Liver (tissue), 3 donors: ENCODE results near the gene CACNA1C.

Experiments used
- ATF3 ChIP-seq: IDR thresholded peaks from 2 replicates; pipeline ENCODE4 v1.6.1; 2016; ENCODE audit warnings: antibody characterized with exemption
- CTCF ChIP-seq: fragments of 150-350 bp; IDR thresholded peaks from 2 replicates; pipeline ENCODE4 v1.5.1; 2017; ENCODE audit warnings: improper control_type of control experiment, low read depth, low read length; ENCODE audit not compliant: missing input control
- GABPA ChIP-seq, 2 donors: IDR thresholded peaks in 1 of 2; conservative IDR thresholded peaks in 1 of 2; 2 replicates each; pipeline ENCODE4 v1.6.1; 2016; ENCODE audit warnings: antibody characterized with exemption in 2 of 2, mild to moderate bottlenecking in 1 of 2, moderate library complexity in 1 of 2
- JUND ChIP-seq, 2 donors: IDR thresholded peaks; 2 replicates each; pipeline ENCODE4 v1.6.1; 2016; ENCODE audit warnings: antibody characterized with exemption in 2 of 2
- MAX ChIP-seq: IDR thresholded peaks from 2 replicates; pipeline ENCODE4 v1.6.1; 2016; ENCODE audit warnings: antibody characterized with exemption
- RAD21 ChIP-seq, 2 donors: IDR thresholded peaks; 2 replicates each; pipeline ENCODE4 v1.6.1; 2016; ENCODE audit warnings: antibody characterized with exemption in 2 of 2, mild to moderate bottlenecking in 2 of 2
- REST ChIP-seq: IDR thresholded peaks from 2 replicates; pipeline ENCODE4 v1.6.1; 2016; ENCODE audit warnings: antibody characterized with exemption, mild to moderate bottlenecking
- SP1 ChIP-seq: IDR thresholded peaks from 2 replicates; pipeline ENCODE4 v1.6.1; 2018; ENCODE audit warnings: antibody characterized with exemption, mild to moderate bottlenecking
- TAF1 ChIP-seq: conservative IDR thresholded peaks from 2 replicates; pipeline ENCODE4 v1.6.1; 2016; ENCODE audit warnings: antibody characterized with exemption, mild to moderate bottlenecking
- YY1 ChIP-seq: IDR thresholded peaks from 2 replicates; pipeline ENCODE4 v1.6.1; 2016; ENCODE audit warnings: antibody characterized with exemption, mild to moderate bottlenecking
- ZBTB33 ChIP-seq: IDR thresholded peaks from 2 replicates; pipeline ENCODE4 v1.6.1; 2016; ENCODE audit warnings: antibody characterized with exemption
- donor health status: healthy.
- donor health status: healthy.

GRCh38 chr12:2461046-2461445 is 408.3 kb downstream of the CACNA1C start:
- no peak for TF ChIP-seq CTCF
- no peak for TF ChIP-seq YY1
- TF ChIP-seq ATF3, result no peak
- no peak for TF ChIP-seq TAF1
- no peak for TF ChIP-seq ZBTB33
- TF ChIP-seq MAX, result no peak
- no peak for TF ChIP-seq RAD21 (IDR thresholded peaks at IDR 0.05)
- TF ChIP-seq GABPA (IDR thresholded peaks at IDR 0.05 in 1 of 2, conservative IDR thresholded peaks at IDR 0.05 in 1 of 2), result no peak
- TF ChIP-seq JUND (IDR thresholded peaks at IDR 0.05), result no peak
- no peak for TF ChIP-seq REST
- no peak for TF ChIP-seq SP1
